Inflammatory macrophage treated with lipopolysaccharide for 1 hour (primary cell): ENCODE data around the gene FITM2.
A peak's percentile ranks its signal among the peaks of the same experiment; 100 is the strongest.

ENCODE experiments used
- DNase-seq, 2 donors: peaks; one replicate each; pipeline ENCODE4 v3.0.0-alpha.2; 2020 to 2022

Gene FITM2

DNA sequence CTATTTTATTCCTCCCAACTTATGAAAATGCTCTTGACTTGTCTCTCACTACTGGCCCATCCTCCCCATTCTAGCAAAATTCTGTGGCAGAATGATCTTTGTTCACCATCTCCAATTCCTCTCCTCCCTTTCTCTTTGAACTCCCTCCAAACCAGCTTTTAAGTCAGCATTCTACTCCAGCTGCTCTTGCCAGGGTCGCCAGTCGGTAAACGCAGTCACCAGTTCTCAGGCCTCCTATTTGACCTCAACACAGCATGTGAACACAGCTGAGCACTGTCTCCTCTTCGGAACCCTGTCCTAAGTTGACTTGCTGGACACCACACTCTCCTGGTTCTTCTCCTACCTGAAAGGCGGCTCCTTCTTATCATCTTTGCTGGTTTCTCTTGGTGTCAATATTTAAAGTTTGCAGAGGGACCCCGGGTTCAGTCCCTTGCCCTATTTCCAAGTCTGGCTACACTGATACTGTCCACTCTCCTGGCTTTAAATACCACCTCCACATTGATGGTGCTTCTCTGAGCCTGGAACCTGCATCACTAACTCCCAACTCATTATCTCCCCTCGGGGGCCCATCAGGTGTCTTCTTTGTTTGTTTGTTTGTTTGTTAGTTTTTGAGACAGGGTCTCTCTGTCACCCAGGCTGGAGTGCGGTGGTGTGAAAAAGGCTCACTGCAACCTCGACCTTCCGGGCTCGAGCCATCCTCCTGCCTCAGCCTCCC, 36.5 kb downstream of the FITM2 start:
- DNase-seq: no peak

DNA sequence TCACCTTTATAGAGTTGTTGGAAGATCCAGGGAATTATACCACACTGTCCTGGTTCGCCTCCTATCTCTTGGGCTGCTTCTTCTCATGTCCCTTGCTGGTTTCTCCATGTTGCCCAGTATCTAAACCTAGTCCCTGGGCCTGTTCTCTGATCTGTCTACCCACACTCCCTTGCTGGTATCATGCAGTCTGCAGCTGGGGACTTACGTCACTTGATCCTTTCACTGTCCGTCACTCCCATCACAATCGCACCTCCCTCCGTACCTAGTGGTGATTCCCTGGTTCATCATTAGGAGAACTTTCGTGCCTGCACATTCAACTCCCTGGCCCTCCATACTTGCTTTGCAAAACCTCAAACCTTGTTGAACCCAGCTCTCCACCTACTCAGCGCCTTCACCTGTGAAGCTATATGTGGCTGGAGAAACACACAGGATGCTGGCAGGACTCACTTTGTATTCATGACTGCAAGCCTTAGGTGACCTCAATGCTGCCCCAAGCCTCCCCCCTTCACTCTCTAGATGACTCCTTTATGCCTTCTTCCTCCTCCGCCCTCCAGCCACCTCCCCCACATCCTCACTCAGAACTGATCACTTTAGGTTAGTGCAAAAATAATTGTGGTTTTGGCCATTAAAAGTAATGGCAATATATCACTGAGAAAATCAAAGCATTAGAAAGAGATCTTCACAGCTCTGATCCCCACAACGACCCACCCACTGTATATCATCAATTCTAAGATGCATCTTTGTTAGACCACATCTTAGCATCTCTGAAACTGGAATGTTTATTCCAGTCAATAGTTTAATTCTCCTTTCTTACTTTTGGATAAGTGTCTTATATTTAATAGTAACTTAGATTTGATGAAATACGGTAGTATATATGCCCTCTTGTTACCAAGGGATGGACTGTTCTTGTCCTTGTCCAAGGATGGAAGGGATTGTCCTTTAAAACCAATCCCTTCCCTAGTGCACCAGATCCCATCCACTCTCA, 37.5 kb downstream of the FITM2 start:
- DNase-seq: no peak

- DNase-seq: peak in 1 of 2 donors; percentile 1
Observed at GRCh38 chr20:44271915-44272663, 38.9 kb downstream of the FITM2 start.

DNA sequence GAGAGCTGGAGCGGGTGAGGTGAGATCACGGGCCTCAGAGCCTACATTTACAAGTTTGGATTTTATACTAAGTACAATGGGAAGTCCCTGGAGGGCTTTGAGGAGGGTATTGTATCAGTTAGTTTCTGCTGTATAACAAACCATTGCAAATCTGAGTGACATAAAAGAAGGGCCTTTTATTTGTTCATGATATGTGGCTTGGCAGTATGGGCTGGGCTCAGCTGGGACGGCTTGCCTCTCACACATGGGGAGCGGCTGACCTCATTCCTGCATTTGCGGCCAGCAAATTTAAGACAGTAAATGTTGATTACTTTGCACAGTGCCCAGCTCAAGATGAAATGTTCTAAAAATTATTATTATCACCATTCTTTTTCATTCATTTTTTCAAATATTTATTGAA, 42.2 kb downstream of the FITM2 start:
- no peak for DNase-seq

DNA sequence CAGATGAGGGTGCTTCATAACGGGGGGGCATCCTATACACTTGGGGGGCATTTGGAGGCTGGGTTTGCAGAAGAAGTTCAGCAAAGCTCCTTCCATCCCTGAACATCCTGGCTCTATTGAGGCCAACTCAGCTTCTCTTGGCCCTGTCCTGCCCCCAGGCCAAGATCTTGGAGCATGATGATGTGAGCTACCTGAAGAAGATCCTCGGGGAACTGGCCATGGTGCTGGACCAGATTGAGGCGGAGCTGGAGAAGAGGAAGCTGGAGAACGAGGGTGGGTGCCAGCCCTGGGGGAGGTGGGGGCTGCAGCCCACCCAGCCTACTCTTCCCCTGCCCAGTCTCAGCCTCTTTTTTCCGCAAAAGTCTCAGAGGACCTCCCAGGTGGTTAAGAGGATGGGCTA, 46.7 kb downstream of the FITM2 start:
- no peak for DNase-seq

DNA sequence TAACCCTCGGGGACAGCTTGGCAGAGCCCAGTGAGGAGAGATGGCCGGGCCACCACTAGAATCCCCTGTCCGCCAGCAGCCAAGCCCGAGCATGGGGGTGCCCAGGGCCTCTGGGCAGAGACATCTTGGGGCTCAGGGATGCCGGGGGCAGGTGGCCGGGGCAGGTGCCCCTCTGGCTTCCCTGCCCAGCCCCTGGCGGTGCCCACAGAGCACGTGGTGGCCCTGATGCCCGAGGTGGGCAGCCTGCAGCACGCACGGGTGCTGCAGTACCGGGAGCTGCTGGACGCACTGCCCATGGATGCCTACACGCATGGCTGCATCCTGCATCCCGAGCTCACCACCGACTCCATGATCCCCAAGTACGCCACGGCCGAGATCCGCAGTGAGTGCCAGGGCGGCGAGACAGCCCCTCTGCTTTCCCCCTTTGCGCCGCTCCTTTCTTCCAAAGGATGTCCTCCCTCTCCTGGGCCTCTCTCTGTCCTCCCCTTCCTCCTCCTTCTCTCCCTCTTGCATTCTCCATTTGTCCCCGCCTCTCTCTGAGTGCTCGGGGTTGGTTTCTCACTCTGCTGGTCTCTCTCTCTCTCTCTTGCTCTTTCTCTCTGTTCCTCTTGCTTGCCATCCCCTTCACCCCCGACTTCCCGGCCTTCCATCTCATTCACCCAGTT, 52.6 kb downstream of the FITM2 start:
- DNase-seq: no peak

DNA sequence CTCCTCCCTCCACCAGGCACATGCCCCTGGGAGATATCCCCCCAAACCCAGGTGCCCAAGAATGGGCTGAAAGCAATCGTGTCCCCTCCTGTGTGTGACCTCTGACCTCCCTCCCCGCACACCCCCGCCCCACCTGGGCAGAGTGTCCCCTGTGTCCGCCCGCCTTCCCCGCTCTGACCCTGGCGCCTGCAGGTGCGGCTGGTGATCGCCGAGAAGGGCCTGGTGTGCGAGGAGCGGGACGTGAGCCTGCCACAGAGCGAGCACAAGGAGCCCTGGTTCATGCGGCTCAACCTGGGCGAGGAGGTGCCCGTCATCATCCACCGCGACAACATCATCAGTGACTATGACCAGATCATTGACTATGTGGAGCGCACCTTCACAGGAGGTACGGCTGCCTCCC, 54.0 kb downstream of the FITM2 start:
- DNase-seq: no peak

- no peak for DNase-seq
Observed at GRCh38 chr20:44255942-44256341, 55.1 kb downstream of the FITM2 start.

DNA sequence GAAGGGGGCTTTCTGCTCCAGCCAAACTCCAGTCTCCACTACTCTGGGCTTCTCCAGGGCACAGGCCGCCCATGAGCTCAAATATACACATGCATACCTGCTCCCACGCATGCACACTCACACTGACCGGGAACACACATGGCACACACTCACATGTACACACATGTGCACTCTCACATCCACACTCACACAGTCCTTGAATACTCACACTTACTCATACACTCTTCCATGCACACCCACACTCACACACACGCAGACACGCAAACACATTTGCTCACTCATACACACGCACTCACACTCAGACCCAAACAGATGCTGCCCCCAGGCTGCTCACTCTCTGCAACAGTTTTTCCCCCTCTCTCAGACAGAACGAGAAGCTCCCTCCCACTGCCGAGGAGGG, 56.9 kb downstream of the FITM2 start:
- DNase-seq: no peak

DNA sequence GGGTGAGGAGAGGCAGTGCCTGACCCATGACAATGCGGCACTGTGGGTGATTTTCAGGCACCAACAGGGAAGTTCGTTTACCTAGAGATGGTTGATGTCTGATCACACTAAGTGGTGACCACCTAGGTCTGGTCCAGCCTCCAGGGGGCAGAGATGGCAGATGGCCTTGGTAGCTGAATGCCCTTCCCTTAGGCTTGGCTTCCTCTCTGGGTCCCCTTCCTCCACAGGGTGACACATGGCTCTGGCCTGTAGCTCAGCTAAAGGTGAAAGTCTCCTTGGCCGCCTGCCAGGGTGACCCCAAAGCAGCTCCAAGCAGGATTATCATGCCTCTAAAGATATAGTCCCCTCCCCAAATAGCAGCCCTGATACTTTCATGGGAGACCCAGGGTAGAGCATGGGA, 57.5 kb downstream of the FITM2 start:
- no peak for DNase-seq
